HepG2 (cell line): ENCODE data around the gene CD81. TPM values are rescaled to one million over a fixed set of nuclear protein-coding genes. Genes with fewer than 3 reads are reported as not detected.

Experiments used
- ATAC-seq: fragments of 200-7000 bp; cut with Tn5 transposase; 3 replicates; pipeline ENCODE4 v1.9.1; 2020; ENCODE audit warnings: mild to moderate bottlenecking, moderate library complexity
- BruUV-seq: library from RNA; stranded (reverse); fragments of 400-500 nt; replicated peaks from 2 replicates; lab custom pipeline; 2021; lab: Mats Ljungman, UMichigan
- CTCF ChIA-PET: fragments of 300-600 bp; formaldehyde crosslinking; extraction: SDS; loops from one replicate; lab custom pipeline; 2021; ENCODE audit warnings: low total read pairs, inconsistent platforms, low intra/inter-chr PET ratio; lab: Yijun Ruan, JAX
- POLR2A ChIA-PET: fragments of 350-600 bp; sonication (Branson Sonifier 250); formaldehyde crosslinking; loops from one replicate; lab custom pipeline; 2020; ENCODE audit warnings: antibody characterized with exemption, inconsistent platforms; lab: Yijun Ruan, JAX
- DNase-seq: peaks from one replicate; pipeline ENCODE4 v3.0.0-alpha.2; 2015; ENCODE audit warnings: low spot score
- FAIRE-seq: peaks from 3 replicates; lab custom pipeline; 2011; peaks lifted over from hg19 to GRCh38; lab: Jason Lieb, UNC
- H2AFZ ChIP-seq: one replicate; pipeline ENCODE4 v1.6.1; 2011; ENCODE audit warnings: low read length, inconsistent platforms
- H3K27ac ChIP-seq: fragments of 300-600 bp; 3 replicates; pipeline ENCODE4 v1.8.0; 2011; ENCODE audit warnings: mixed run types, mild to moderate bottlenecking, mixed read lengths, low read length, inconsistent platforms; ENCODE audit not compliant: insufficient read depth; ENCODE audit errors: extremely low read length
- H3K27me3 ChIP-seq, 2 experiments: fragments of 200-600 bp in 1 of 2; 2 replicates in 1 of 2; 3 replicates in 1 of 2; pipeline versions ENCODE4 v1.6.0 to v1.8.0; 2011; ENCODE audit warnings: low read length in 2 of 2, mild to moderate bottlenecking in 2 of 2, moderate library complexity in 2 of 2, inconsistent platforms in 1 of 2; ENCODE audit not compliant: insufficient read depth in 2 of 2, control insufficient read depth in 1 of 2
- H3K36me3 ChIP-seq, 2 experiments: fragments of 200-600 bp in 1 of 2; replicated peaks in 1 of 2; 2 replicates in 1 of 2; 3 replicates in 1 of 2; pipeline versions ENCODE4 v1.5.1 to v1.8.0; 2011; ENCODE audit warnings: low read length in 2 of 2, inconsistent platforms in 1 of 2; ENCODE audit not compliant: insufficient read depth in 2 of 2, control insufficient read depth in 1 of 2
- H3K4me1 ChIP-seq: 2 replicates; pipeline ENCODE4 v1.5.1; 2012; ENCODE audit warnings: low read length, inconsistent platforms; ENCODE audit not compliant: insufficient read depth
- H3K4me2 ChIP-seq: 2 replicates; pipeline ENCODE4 v1.6.0; 2011; ENCODE audit warnings: low read depth, low read length, inconsistent platforms
- H3K4me3 ChIP-seq, 3 experiments: fragments of 200-600 bp in 1 of 3; sonication (generic), shearing (Covaris generic) in 1 of 3; replicated peaks in 1 of 3; 2 replicates each; pipeline ENCODE4 v1.5.1; 2011 to 2016; ENCODE audit warnings: low read length in 3 of 3, inconsistent platforms in 2 of 3, low read depth in 2 of 3, mild to moderate bottlenecking in 2 of 3, control low read depth in 1 of 3, mixed read lengths in 1 of 3; ENCODE audit not compliant: insufficient read depth in 1 of 3
- H3K79me2 ChIP-seq: one replicate; pipeline ENCODE4 v1.6.1; 2011; ENCODE audit warnings: low read length, inconsistent platforms; ENCODE audit not compliant: insufficient read depth
- H3K9ac ChIP-seq: 2 replicates; pipeline ENCODE4 v1.6.0; 2011; ENCODE audit warnings: mild to moderate bottlenecking, low read depth, low read length, inconsistent platforms; ENCODE audit not compliant: insufficient read depth
- H3K9me3 ChIP-seq: 2 replicates; pipeline ENCODE4 v1.5.1; 2012; ENCODE audit warnings: mild to moderate bottlenecking, low read length
- H4K20me1 ChIP-seq: 2 replicates; pipeline ENCODE4 v1.6.0; 2011; ENCODE audit warnings: inconsistent platforms, mild to moderate bottlenecking, low read length, moderate library complexity; ENCODE audit not compliant: insufficient read depth
- ATF5 ChIP-seq: sonication (generic); formaldehyde crosslinking; IDR thresholded peaks from 2 replicates; pipeline ENCODE4 v1.4.0; 2020; ENCODE audit warnings: mild to moderate bottlenecking, low read depth, missing genetic modification reagents
- EZH2 ChIP-seq: conservative IDR thresholded peaks from 2 replicates; pipeline ENCODE4 v1.6.1; 2012; ENCODE audit warnings: mild to moderate bottlenecking, low read depth, low read length, moderate library complexity
- GATAD2A ChIP-seq: IDR thresholded peaks from 2 replicates; pipeline ENCODE4 v1.6.1; 2016
- HNF1B ChIP-seq: sonication (generic); formaldehyde crosslinking; IDR thresholded peaks from 2 replicates; pipeline ENCODE4 v1.5.1; 2020; ENCODE audit warnings: mild to moderate bottlenecking, moderate library complexity, missing genetic modification reagents
- IKZF1 ChIP-seq: fragments of 450-650 bp; IDR thresholded peaks from 2 replicates; pipeline ENCODE4 v1.7.1; 2016
- PRMT3 ChIP-seq: sonication (generic); formaldehyde crosslinking; IDR thresholded peaks from 2 replicates; pipeline ENCODE4 v1.8.1; 2022; ENCODE audit warnings: low read depth, mild to moderate bottlenecking, moderate library complexity, missing genetic modification reagents, borderline replicate concordance
- RAD21 ChIP-seq: fragments of 450-650 bp; formaldehyde crosslinking; IDR thresholded peaks from 2 replicates; pipeline ENCODE4 v1.5.0; 2020; ENCODE audit warnings: mild to moderate bottlenecking
- REXO4 ChIP-seq: sonication (generic); formaldehyde crosslinking; IDR thresholded peaks from 2 replicates; pipeline ENCODE4 v1.8.0; 2022; ENCODE audit warnings: missing genetic modification reagents, mild to moderate bottlenecking, borderline replicate concordance
- SNAPC5 ChIP-seq: sonication (generic); formaldehyde crosslinking; IDR thresholded peaks from 2 replicates; pipeline ENCODE4 v1.8.1; 2023; ENCODE audit warnings: mild to moderate bottlenecking, missing genetic modification reagents, borderline replicate concordance
- ZFYVE20 ChIP-seq: sonication (generic); formaldehyde crosslinking; IDR thresholded peaks from 2 replicates; pipeline ENCODE4 v1.8.0; 2023; ENCODE audit warnings: low read depth, mild to moderate bottlenecking, moderate library complexity, missing genetic modification reagents, borderline replicate concordance
- ZNF567 ChIP-seq: sonication (generic); formaldehyde crosslinking; IDR thresholded peaks from 2 replicates; pipeline ENCODE4 v1.8.1; 2023; ENCODE audit warnings: mild to moderate bottlenecking, missing genetic modification reagents, borderline replicate concordance
- WGBS: methylation state at CpG from one replicate; pipeline ENCODE4 v1.1.6; 2017; ENCODE audit warnings: low lambda C conversion rate; 5-methylcytosine and 5-hydroxymethylcytosine counted together
- in situ Hi-C: cut with HindIII; loops from 2 replicates; pipeline ENCODE4 v1.10.0; 2017; ENCODE audit warnings: low pct_unique_long_range_greater_than_20kb; ENCODE audit not compliant: extremely low pct_ligation_motif_present
- intact Hi-C: fragments of 100-400 bp; cut with micrococcal nuclease; formaldehyde crosslinking; loops from one replicate; pipeline ENCODE4 v1.10.0; 2022; ENCODE audit not compliant: unreplicated experiment
- polyA plus RNA-seq, 8 experiments: library from polyadenylated mRNA; depleted of rRNA in 3 of 8; stranded (reverse) in 7 of 8; unstranded in 1 of 8; fragments of >200 nt; fragmentation: Illumina TruSeq in 4 of 8; extraction: Trizol in 4 of 8; gene quantifications; 2 replicates each; pipeline versions ENCODE4 v1.2.1 to v1.2.3, GENCODE V29; 2011 to 2016; ENCODE audit warnings: low read depth in 4 of 8, missing spikeins in 1 of 8, mixed read lengths in 1 of 8; ENCODE audit not compliant: insufficient read depth in 1 of 8
- total RNA-seq, 5 experiments: library from RNA; depleted of rRNA; stranded (reverse); fragments of >200 nt; fragmentation: Illumina TruSeq; extraction: Trizol; gene quantifications; 2 replicates each; pipeline ENCODE4 v1.2.3, GENCODE V29; 2016; ENCODE audit warnings: low read depth in 1 of 5
- TF ChIP-seq, protein P1 (sequence below): sonication (generic); formaldehyde crosslinking; IDR thresholded peaks from 2 replicates; pipeline ENCODE4 v1.4.0; 2020; ENCODE audit warnings: missing genetic modification reagents, mild to moderate bottlenecking, borderline replicate concordance

The CD81 gene
- total and polyA plus RNA-seq, 2 of the 13 experiments (the other 11 are each of a cell fraction or from before 2014, with no cell fraction given) = not detected

- TF ChIP-seq HNF1B (no peak), ATF5 (CRISPR knock-in tag) (no peak), IKZF1 (no peak), ZFYVE20 (CRISPR knock-in tag) (no peak)
Measured at GRCh38 chr11:2422461-2423156, 45.5 kb downstream of the CD81 start (continued).

- Histone ChIP-seq H3K36me3 (no peaks in the 10 kb centered on the region), H3K9ac (no peak overlapping the region), H3K9me3 (no peaks in the 10 kb centered on the region), H3K4me3 (no peak overlapping the region), H2AFZ (no peak overlapping the region), H3K27ac (no peak overlapping the region), H3K4me2 (no peak overlapping the region), H4K20me1 (no peaks in the 10 kb centered on the region), H3K27me3 (peaks cover 15 to 58% of the 10 kb centered on the region in 2 experiments), H3K4me1 (peaks cover 16% of the 10 kb centered on the region; the same call in 1 of the 2 replicates), H3K79me2 (no peaks in the 10 kb centered on the region)
- no peak for ATAC-seq
- ChIA-PET CTCF (interaction anchor here (1.9 kb wide), 1 partner anchor 118 kb away, joined by 4 read pairs; no protein-coding TSS in a partner anchor), POLR2A (no interaction called here)
- TF ChIP-seq RAD21 (CRISPR knock-in tag) (no peak), EZH2 (no peak), SNAPC5 (CRISPR knock-in tag) (no peak), REXO4 (CRISPR knock-in tag) (no peak), PRMT3 (CRISPR knock-in tag) (no peak), GATAD2A (CRISPR knock-in tag) (no peak), ZNF567 (CRISPR knock-in tag) (no peak)
- TF ChIP-seq, protein P1, sequence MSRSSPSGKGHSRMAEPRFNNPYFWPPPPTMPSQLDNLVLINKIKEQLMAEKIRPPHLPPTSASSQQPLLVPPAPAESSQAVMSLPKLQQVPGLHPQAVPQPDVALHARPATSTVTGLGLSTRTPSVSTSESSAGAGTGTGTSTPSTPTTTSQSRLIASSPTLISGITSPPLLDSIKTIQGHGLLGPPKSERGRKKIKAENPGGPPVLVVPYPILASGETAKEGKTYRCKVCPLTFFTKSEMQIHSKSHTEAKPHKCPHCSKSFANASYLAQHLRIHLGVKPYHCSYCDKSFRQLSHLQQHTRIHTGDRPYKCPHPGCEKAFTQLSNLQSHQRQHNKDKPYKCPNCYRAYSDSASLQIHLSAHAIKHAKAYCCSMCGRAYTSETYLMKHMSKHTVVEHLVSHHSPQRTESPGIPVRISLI (CRISPR knock-in tag) = no peak
- no TSS peak for BruUV-seq
- WGBS = 0% methylated on average over 3 of the region's 26 CpGs
- intact Hi-C loops = loop anchor here (5.0 kb wide), 1 partner anchor 226 kb away; no protein-coding TSS in a partner anchor
- in situ Hi-C loops = loop anchor here (10.0 kb wide), 1 partner anchor 271 kb away; the partner anchor contains the start of gene KCNQ1OT1
- DNase-seq = no peak
- no peak for FAIRE-seq
Measured at GRCh38 chr11:2423157-2424025, 46.3 kb downstream of the CD81 start.
